RCC 7860 (cell line): ENCODE measurements around the gene FBXO41.

Source experiments
- DNase-seq: peaks from one replicate; pipeline ENCODE4 v3.0.0-alpha.2; 2015; ENCODE audit warnings: low spot score
- FAIRE-seq: peaks from 2 replicates; lab custom pipeline; 2012; peaks lifted over from hg19 to GRCh38; lab: Jason Lieb, UNC

Gene FBXO41, protein sequence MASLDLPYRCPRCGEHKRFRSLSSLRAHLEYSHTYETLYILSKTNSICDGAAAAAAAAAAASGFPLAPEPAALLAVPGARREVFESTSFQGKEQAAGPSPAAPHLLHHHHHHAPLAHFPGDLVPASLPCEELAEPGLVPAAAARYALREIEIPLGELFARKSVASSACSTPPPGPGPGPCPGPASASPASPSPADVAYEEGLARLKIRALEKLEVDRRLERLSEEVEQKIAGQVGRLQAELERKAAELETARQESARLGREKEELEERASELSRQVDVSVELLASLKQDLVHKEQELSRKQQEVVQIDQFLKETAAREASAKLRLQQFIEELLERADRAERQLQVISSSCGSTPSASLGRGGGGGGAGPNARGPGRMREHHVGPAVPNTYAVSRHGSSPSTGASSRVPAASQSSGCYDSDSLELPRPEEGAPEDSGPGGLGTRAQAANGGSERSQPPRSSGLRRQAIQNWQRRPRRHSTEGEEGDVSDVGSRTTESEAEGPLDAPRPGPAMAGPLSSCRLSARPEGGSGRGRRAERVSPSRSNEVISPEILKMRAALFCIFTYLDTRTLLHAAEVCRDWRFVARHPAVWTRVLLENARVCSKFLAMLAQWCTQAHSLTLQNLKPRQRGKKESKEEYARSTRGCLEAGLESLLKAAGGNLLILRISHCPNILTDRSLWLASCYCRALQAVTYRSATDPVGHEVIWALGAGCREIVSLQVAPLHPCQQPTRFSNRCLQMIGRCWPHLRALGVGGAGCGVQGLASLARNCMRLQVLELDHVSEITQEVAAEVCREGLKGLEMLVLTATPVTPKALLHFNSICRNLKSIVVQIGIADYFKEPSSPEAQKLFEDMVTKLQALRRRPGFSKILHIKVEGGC

DNA sequence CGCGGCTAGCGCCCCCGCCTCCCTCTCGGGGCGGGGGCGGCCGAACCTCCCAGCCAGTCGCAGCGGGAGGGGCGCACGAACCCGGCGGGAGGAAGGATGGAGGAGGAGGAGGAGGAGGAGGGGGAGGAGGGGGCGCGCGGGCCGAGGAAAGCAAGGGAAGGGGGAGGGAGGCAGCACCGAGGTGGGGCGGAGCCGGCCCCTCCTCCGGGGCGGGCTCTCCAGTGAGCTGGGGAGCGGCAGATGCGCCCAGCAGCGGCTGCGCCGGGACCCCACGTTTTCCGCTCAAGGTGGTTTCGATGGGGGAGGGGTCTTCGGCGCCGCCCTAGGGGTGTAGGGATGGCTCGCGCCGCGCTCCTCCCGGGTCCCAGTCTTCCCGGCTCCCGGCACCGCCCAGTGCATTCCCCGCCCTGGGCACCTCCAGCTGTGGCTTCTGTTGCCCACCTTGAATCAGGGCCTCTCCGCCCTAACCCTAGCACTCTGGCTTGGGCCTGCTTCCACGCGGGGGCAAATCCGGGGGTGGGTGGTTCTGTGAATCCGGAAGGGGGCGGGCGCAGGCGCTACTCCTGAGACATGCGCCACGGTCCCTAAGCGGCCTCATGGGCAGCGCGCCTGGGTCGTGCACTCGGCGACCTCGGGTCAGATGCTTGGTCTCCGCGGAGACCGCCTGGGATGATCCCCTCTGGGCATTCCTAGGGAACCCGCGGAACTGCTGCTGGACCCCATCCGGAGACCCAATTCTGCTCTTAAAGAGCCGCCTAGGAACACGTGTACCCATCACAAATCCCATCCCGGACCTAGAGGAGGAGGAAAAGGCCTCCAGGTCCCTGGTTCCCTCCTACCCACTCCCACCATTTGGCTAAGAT, at the start of gene FBXO41:
Gene FBXO41 (minus strand): TSS at position 183 of the 863 bp plus-strand sequence. CDS start 14,848 bp downstream, outside the sequence.
- FAIRE-seq: no peak
- peak; percentile 29 for DNase-seq

GRCh38 chr2:73334045-73334444, 49.8 kb upstream of the FBXO41 start:
- DNase-seq: no peak
- no peak for FAIRE-seq

GRCh38 chr2:73333564-73333963, 49.3 kb upstream of the FBXO41 start:
- no peak for FAIRE-seq
- DNase-seq: no peak

- FAIRE-seq (no peak), DNase-seq (no peak)
Measured at GRCh38 chr2:73324126-73324725, 39.9 kb upstream of the FBXO41 start.

DNA sequence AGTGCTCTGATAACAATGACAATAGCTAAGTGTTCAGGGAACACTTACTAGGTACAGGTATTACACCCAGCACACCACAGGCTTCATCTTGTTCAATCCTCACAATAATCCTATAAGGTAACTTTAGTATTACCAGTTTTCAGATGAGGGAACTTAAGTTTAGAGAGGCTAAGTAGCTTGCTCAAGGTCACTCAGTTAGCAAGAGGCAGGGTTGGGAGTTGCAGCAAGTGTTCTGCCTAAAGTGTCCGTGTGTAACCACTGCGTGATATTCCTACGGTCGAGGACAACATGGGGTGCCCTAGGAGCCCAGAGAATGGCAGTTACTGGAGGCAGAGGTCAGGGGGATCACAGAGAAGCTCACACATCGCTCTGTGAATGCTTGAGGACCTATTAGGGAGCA, 39.3 kb upstream of the FBXO41 start:
- DNase-seq: no peak
- no peak for FAIRE-seq

GRCh38 chr2:73314441-73314840, 30.2 kb upstream of the FBXO41 start:
- FAIRE-seq: no peak

GRCh38 chr2:73307720-73308119, 23.4 kb upstream of the FBXO41 start:
- DNase-seq (no peak), FAIRE-seq (no peak)

More at GRCh38 chr2:73314441-73314840, 30.2 kb upstream of the FBXO41 start:
- DNase-seq: no peak

DNA sequence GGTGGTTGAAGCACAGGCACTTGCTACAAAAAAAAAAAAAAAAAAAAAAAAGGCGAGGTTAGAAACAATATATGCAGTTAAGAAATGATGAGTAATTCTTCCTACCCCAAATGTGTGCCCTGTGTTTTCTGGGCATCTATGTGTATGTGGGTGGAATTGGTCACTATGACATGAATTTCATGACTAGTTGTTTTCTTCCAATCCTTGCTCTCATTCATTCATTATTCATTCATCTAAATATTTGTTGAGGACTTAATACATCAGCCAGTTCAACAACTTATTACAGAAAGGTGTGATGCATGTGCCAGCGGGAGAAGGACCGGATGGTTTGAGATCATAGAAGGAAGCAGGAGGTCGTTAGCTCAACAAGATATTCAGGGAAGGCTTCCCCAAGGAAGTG, 17.4 kb upstream of the FBXO41 start:
- no peak for DNase-seq
- no peak for FAIRE-seq

- DNase-seq: no peak
- no peak for FAIRE-seq
Measured at GRCh38 chr2:73300926-73301325, 16.6 kb upstream of the FBXO41 start.

- no peak for FAIRE-seq
- no peak for DNase-seq
Measured at GRCh38 chr2:73297586-73297985, 13.3 kb upstream of the FBXO41 start.

- DNase-seq: peak; percentile 27
- FAIRE-seq: no peak
Measured at GRCh38 chr2:73297151-73297559, 12.9 kb upstream of the FBXO41 start.

- peak; percentile 77 for FAIRE-seq
- DNase-seq: peak; percentile 84
Measured at GRCh38 chr2:73295751-73296400, 11.6 kb upstream of the FBXO41 start.

GRCh38 chr2:73294239-73294638, 10.0 kb upstream of the FBXO41 start:
- DNase-seq (no peak), FAIRE-seq (no peak)

DNA sequence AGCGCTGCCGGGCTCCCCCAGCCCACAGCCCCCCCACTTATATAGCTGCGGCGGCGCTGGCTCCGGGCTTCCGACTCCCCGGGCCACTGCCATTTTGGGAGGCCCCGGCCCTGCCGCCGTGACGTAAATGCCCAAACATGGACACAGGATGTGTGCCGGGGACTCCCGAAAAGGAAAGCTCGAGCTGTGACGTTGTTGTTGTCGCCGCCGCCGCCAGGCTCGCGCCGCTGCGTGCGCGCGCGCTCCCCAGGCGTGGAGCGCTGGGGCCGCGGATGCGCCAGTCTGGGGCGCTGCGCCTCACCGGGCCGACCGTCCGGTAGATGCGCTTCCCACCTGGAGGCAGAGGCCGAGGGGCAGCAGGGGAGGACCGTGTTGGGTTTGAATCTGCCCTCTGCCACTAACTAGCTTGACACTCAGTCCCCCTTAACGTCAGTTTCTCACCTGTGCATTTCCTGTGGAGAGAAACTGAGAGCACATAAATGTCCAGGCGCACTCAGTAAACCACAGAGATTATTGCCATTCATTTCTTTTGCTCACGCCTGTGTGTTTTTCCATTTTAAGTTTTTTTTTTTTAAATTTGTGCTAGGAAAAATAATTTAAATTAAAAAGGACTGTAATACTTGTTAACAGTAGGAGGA, 9.4 kb upstream of the FBXO41 start, which contains the start of gene EGR4:
Gene EGR4 (minus strand): TSS at position 15 of the 638 bp plus-strand sequence. CDS start 231 bp downstream, outside the sequence.
- no peak for FAIRE-seq
- no peak for DNase-seq

DNA sequence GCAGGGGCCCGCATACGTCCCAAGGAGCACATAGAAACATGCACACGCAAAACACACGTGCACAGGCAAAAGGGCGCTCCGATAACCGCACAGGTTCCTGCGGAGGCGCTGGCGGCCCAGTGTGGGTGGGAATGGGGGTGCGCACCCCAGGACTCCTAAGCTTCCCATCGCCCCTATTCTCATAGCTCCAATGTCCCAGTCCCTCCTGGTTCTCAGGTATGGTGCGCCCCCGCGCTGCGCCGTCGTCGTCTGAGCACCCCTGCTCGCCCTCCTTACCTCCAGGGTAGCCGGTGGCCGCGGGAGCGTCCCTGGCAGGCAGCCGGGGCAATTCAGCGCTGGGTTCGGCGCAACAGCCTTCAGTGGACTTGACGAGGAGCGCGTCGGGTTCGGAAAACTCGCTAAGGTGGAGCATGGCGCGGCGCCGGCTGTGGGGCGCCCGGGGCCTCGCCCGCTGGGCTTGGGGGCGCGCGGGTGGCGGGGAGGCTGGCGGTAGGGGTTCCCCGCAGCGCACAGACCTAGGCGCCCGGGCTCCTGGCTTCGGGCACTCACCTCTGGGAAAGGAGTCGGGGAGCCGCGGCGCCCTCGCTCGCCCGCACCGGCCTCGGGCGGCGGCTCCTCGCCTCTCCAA, 8.7 kb upstream of the FBXO41 start:
- DNase-seq: no peak
- no peak for FAIRE-seq

DNA sequence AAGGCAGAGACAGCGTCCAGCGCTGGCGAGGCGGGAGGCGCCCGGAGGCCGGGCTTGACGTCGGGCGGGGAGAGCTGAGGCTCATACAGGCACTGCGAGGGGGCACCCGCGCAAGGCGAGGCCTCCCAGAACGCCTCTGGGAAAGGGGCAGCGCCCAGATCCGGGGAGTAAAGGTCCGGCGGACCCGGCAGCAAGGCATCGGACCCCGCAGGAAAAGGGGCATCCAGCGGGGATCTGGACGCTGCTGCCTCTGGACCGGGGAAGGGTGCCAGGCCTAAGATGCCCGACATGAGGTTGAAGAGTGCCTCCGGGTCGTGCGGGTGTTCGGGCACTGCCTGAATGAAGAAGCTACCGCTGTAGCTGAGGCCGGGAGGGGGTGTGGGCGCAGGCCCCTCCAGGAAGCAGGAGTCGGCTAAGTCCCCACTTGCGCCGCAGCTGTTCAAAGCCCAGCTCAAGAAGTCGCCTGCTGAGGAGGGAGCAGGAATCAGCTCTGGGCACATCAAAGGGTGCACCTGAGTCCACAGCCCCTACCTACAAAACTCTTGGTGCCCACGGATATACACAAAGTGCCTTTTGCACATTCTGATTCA, 8.1 kb upstream of the FBXO41 start:
- FAIRE-seq (no peak), DNase-seq (no peak)

- DNase-seq (no peak), FAIRE-seq (no peak)
Measured at GRCh38 chr2:73291461-73292315, 7.4 kb upstream of the FBXO41 start.

DNA sequence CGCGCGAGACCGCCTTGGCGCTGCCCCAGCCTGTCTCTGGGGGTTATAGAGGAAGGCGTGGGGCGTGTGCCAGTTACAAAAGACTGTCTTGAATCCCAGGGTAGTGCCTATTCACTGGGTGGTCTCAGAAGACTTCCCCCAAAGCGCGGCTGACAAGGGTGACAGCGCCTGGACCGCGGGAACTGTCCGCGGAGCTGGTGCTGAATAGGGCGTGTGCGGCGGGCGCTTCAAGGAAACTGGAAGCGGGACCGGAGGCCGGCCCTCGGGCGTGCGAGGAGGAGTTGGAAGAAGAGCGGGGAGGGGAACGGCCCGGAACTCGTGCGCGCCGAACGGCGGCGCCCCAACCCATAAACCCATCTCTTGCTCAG, 6.8 kb upstream of the FBXO41 start:
- no peak for DNase-seq
- no peak for FAIRE-seq
